B cell (primary cell): ENCODE results near the gene RBM34. TPM values are rescaled to one million over a fixed set of nuclear protein-coding genes. Genes with fewer than 3 reads are reported as not detected.
"Not testable (repeated sequence)": the region's sequence is repeated elsewhere in the genome, so short reads cannot be mapped to it uniquely, and the experiment has no call there.

Experiments used
- ATAC-seq: fragments of 200-7000 bp; cut with Tn5 transposase; one replicate; pipeline ENCODE4 v1.10.0; 2021; ENCODE audit warnings: low read depth, mild to moderate bottlenecking, moderate number of reproducible peaks, moderate library complexity
- CTCF ChIA-PET: fragments of 350-600 bp; sonication (Branson Sonifier 250); formaldehyde crosslinking; loops from one replicate; lab custom pipeline; 2021; ENCODE audit warnings: antibody characterized with exemption, inconsistent platforms; lab: Charles Lee
- POLR2A ChIA-PET: fragments of 350-600 bp; sonication (Branson Sonifier 250); formaldehyde crosslinking; loops from one replicate; lab custom pipeline; 2021; ENCODE audit warnings: antibody characterized with exemption; lab: Charles Lee
- DNase-seq: peaks from one replicate; pipeline ENCODE4 v3.0.0; 2013
- H2AFZ ChIP-seq: 2 replicates; pipeline ENCODE4 v1.6.1; 2012; ENCODE audit warnings: mild to moderate bottlenecking, low read depth, low read length; ENCODE audit not compliant: insufficient read depth, poor library complexity, severe bottlenecking
- H3K27ac ChIP-seq, 2 donors: 1 replicate in 1 of 2; 2 replicates in 1 of 2; pipeline ENCODE4 v1.5.1; 2012 to 2013; ENCODE audit warnings: low read length in 2 of 2, mild to moderate bottlenecking in 2 of 2, moderate library complexity in 1 of 2
- H3K27me3 ChIP-seq, 4 experiments: fragments of 200-600 bp in 1 of 4; sonication (generic) in 1 of 4; replicated peaks in 1 of 4; 1 replicate in 2 of 4; 2 replicates in 2 of 4; pipeline versions ENCODE4 v1.6.1 to v1.7.0; 2013 to 2016; ENCODE audit warnings: low read length in 3 of 4, mild to moderate bottlenecking in 2 of 4, mixed read lengths in 1 of 4, moderate library complexity in 1 of 4; ENCODE audit not compliant: insufficient read depth in 4 of 4, control insufficient read depth in 3 of 4; ENCODE audit errors: control extremely low read depth in 1 of 4
- H3K36me3 ChIP-seq, 2 experiments: replicated peaks in 1 of 2; 1 replicate in 1 of 2; 2 replicates in 1 of 2; pipeline versions ENCODE4 v1.6.1 to v1.7.1; 2013; ENCODE audit warnings: low read length in 1 of 2; ENCODE audit not compliant: insufficient read depth in 2 of 2, control insufficient read depth in 1 of 2; ENCODE audit errors: control extremely low read depth in 1 of 2, extremely low read depth in 1 of 2
- H3K4me1 ChIP-seq, 2 donors: fragments of 200-600 bp in 1 of 2; sonication (generic) in 1 of 2; 1 replicate in 1 of 2; 2 replicates in 1 of 2; pipeline versions ENCODE4 v1.5.1 to v1.6.1; 2013 to 2017; ENCODE audit warnings: low read length in 2 of 2; ENCODE audit not compliant: control insufficient read depth in 2 of 2, insufficient read depth in 2 of 2
- H3K4me2 ChIP-seq: replicated peaks from 2 replicates; pipeline ENCODE3; 2012; ENCODE audit warnings: mild to moderate bottlenecking, low read depth, low read length; ENCODE audit not compliant: poor library complexity, severe bottlenecking
- H3K4me3 ChIP-seq, 5 experiments: fragments of 200-600 bp in 1 of 5; sonication (generic) in 1 of 5; 1 replicate in 3 of 5; 2 replicates in 2 of 5; pipeline versions ENCODE4 v1.5.1 to v1.7.0; 2011 to 2016; ENCODE audit warnings: low read length in 4 of 5, mild to moderate bottlenecking in 4 of 5, low read depth in 2 of 5, control low read depth in 1 of 5, moderate library complexity in 1 of 5; ENCODE audit not compliant: insufficient read depth in 1 of 5; ENCODE audit errors: control extremely low read depth in 1 of 5, extremely low read depth in 1 of 5
- H3K79me2 ChIP-seq: fragments of 200-600 bp; sonication (generic); one replicate; pipeline ENCODE4 v1.6.0; 2016; ENCODE audit warnings: low read length; ENCODE audit not compliant: control insufficient read depth, insufficient read depth
- H3K9ac ChIP-seq: fragments of 200-600 bp; sonication (generic); 2 replicates; pipeline ENCODE4 v1.6.1; 2017; ENCODE audit warnings: mild to moderate bottlenecking, low read length, moderate library complexity
- H3K9me3 ChIP-seq, 3 donors: one replicate each; pipeline versions ENCODE4 v1.6.1 to v1.7.1; 2013; ENCODE audit warnings: low read length in 2 of 3; ENCODE audit not compliant: control insufficient read depth in 2 of 3, insufficient read depth in 1 of 3; ENCODE audit errors: control extremely low read depth in 1 of 3
- H4K20me1 ChIP-seq: 2 replicates; pipeline ENCODE4 v1.6.0; 2012; ENCODE audit warnings: mild to moderate bottlenecking, low read length; ENCODE audit not compliant: insufficient read depth, control insufficient read depth, poor library complexity, severe bottlenecking
- H3K27ac Mint-ChIP-seq: one replicate; pipeline ENCODE4 v1.8.0; 2021; ENCODE audit warnings: mixed read lengths
- H3K27me3 Mint-ChIP-seq: one replicate; pipeline ENCODE4 v1.8.0; 2021; ENCODE audit warnings: mixed read lengths
- H3K4me1 Mint-ChIP-seq: one replicate; pipeline ENCODE4 v1.8.0; 2021; ENCODE audit warnings: mixed read lengths
- H3K4me3 Mint-ChIP-seq: one replicate; pipeline ENCODE4 v1.8.0; 2021; ENCODE audit warnings: mixed read lengths
- H3K9me3 Mint-ChIP-seq: one replicate; pipeline ENCODE4 v1.8.0; 2022; ENCODE audit warnings: mixed read lengths; ENCODE audit not compliant: insufficient read depth
- CTCF ChIP-seq: fragments of 200-600 bp; IDR thresholded peaks from one replicate; pipeline ENCODE4 v1.8.0; 2022; ENCODE audit warnings: antibody characterized with exemption, mild to moderate bottlenecking
- EZH2 ChIP-seq: IDR thresholded peaks from 2 replicates; pipeline ENCODE4 v1.6.1; 2012; ENCODE audit warnings: borderline replicate concordance, low read depth, mild to moderate bottlenecking, moderate library complexity, low read length; ENCODE audit not compliant: insufficient read depth, poor library complexity, severe bottlenecking
- WGBS: methylation state at CpG from one replicate; pipeline ENCODE4 v1.1.5; 2013; ENCODE audit warnings: missing lambda C conversion rate; ENCODE audit not compliant: insufficient coverage; 5-methylcytosine and 5-hydroxymethylcytosine counted together
- intact Hi-C: fragments of 100-400 bp; cut with micrococcal nuclease; formaldehyde crosslinking; loops from one replicate; pipeline ENCODE4 v1.10.0; 2022
- polyA plus RNA-seq: library from polyadenylated mRNA; depleted of rRNA; stranded (reverse); fragments of >200 nt; gene quantifications from 2 replicates; pipeline ENCODE4 v1.2.3, GENCODE V29; 2012
- total RNA-seq, 2 donors: library from RNA; stranded (reverse); fragments of 120-200 nt in 1 of 2; gene quantifications; 1 replicate in 1 of 2; 2 replicates in 1 of 2; pipeline versions ENCODE4 v1.2.3 to v1.2.4, GENCODE V29; 2013 to 2022

Gene RBM34
- total and polyA plus RNA-seq, 2 donors (not counting 1 experiment from before 2014, with no cell fraction given), result 24.4 to 131 TPM

- no peaks in the 10 kb centered on the region for H3K79me2 ChIP-seq
- H3K4me3 ChIP-seq, result no peak overlapping the region
- H3K4me3 Mint-ChIP-seq, result no peak overlapping the region
- DNase-seq, result no peak
- no peak overlapping the region for H3K4me2 ChIP-seq
- H4K20me1 ChIP-seq, result no peaks in the 10 kb centered on the region
- H3K27ac ChIP-seq, result no peak overlapping the region
- H3K27me3 Mint-ChIP-seq, result peaks cover 5% of the 10 kb centered on the region
- peaks cover 5% of the 10 kb centered on the region for H3K4me1 Mint-ChIP-seq
- no peak overlapping the region for H3K27ac Mint-ChIP-seq
- no peak overlapping the region for H3K9ac ChIP-seq
- no peak for ATAC-seq
- H3K36me3 ChIP-seq, result no peaks in the 10 kb centered on the region
- WGBS, result 78% methylated on average over 24 of the region's 27 CpGs
- no peaks in the 10 kb centered on the region for H3K9me3 Mint-ChIP-seq
- intact Hi-C loops, result no loop called here
- TF ChIP-seq CTCF (no peak), EZH2 (no peak)
- CTCF ChIA-PET, result interaction anchor here (0.9 to 5.5 kb wide), 11 partner anchors 8 to 606 kb away, joined by 3 to 35 read pairs (median 4); no protein-coding TSS in a partner anchor
- POLR2A ChIA-PET, result no interaction called here
- H3K4me1 ChIP-seq, result peaks cover 0 to 7% of the 10 kb centered on the region in 2 donors
- no peak overlapping the region for H2AFZ ChIP-seq
- H3K27me3 ChIP-seq, result no peaks in the 10 kb centered on the region
- H3K9me3 ChIP-seq, result no peaks in the 10 kb centered on the region
Measured at GRCh38 chr1:235093013-235093695, 67.9 kb downstream of the RBM34 start.

- not testable (repeated sequence) for H2AFZ ChIP-seq
- ChIA-PET POLR2A (interaction anchor here (0.7 kb wide), 1 partner anchor 613 kb away, joined by 7 read pairs; the partner anchor contains the start of gene TARBP1), CTCF (interaction anchor here (0.8 to 3.5 kb wide), 5 partner anchors 9 to 594 kb away, joined by 3 to 19 read pairs (median 3); no protein-coding TSS in a partner anchor)
Measured at GRCh38 chr1:235092415-235092814, 68.6 kb downstream of the RBM34 start.

GRCh38 chr1:235092045-235092406, 69.0 kb downstream of the RBM34 start:
- H3K27me3 ChIP-seq, ATAC-seq, H2AFZ ChIP-seq, H3K4me1 ChIP-seq, H3K27me3 Mint-ChIP-seq, H3K36me3 ChIP-seq, intact Hi-C loops, H3K27ac ChIP-seq, H3K4me2 ChIP-seq, H3K4me1 Mint-ChIP-seq, H3K27ac Mint-ChIP-seq, H3K4me3 ChIP-seq, H3K79me2 ChIP-seq, H3K9ac ChIP-seq, H3K9me3 Mint-ChIP-seq, H4K20me1 ChIP-seq, H3K4me3 Mint-ChIP-seq, H3K9me3 ChIP-seq, DNase-seq: not testable (repeated sequence)
- POLR2A ChIA-PET, result interaction anchor here (0.6 to 0.7 kb wide), 2 partner anchors 588 to 613 kb away, joined by 3 to 7 read pairs; partner anchors contain the start of gene TARBP1
- CTCF ChIA-PET, result interaction anchor here (0.8 to 3.5 kb wide), 6 partner anchors 8 to 604 kb away, joined by 3 to 19 read pairs (median 3); no protein-coding TSS in a partner anchor
- WGBS, result no CpG with 5 or more reads among the region's 8 CpGs

More at GRCh38 chr1:235092415-235092814, 68.6 kb downstream of the RBM34 start:
- H3K9me3 ChIP-seq, H3K9ac ChIP-seq, H3K36me3 ChIP-seq, H3K4me1 ChIP-seq, H3K4me2 ChIP-seq, H3K4me1 Mint-ChIP-seq, H3K4me3 Mint-ChIP-seq, H3K27me3 ChIP-seq, H3K79me2 ChIP-seq, DNase-seq, H3K9me3 Mint-ChIP-seq, H3K27ac ChIP-seq, H4K20me1 ChIP-seq, H3K4me3 ChIP-seq, H3K27me3 Mint-ChIP-seq, intact Hi-C loops, H3K27ac Mint-ChIP-seq, ATAC-seq: not testable (repeated sequence)
- 95% methylated on average over 6 of the region's 14 CpGs for WGBS
